Fibroblast of mammary gland (primary cell): ENCODE results near the gene MYOZ2.

Source experiments
- DNase-seq: peaks from one replicate; pipeline ENCODE4 v3.0.0-alpha.2; 2010; ENCODE audit warnings: low read depth
- H3K4me3 ChIP-seq: 2 replicates; pipeline ENCODE4 v1.5.1; 2011; ENCODE audit warnings: low read depth, mild to moderate bottlenecking, low read length, moderate library complexity; ENCODE audit not compliant: control insufficient read depth
- CTCF ChIP-seq: conservative IDR thresholded peaks from 2 replicates; pipeline ENCODE4 v1.5.1; 2011; ENCODE audit warnings: low read depth, low read length, inconsistent platforms; ENCODE audit not compliant: control insufficient read depth, insufficient read depth

Gene MYOZ2

GRCh38 chr4:119110121-119110520 is 25.5 kb upstream of the MYOZ2 start:
- peak; percentile 69 for DNase-seq
- H3K4me3 ChIP-seq = no peak overlapping the region
- TF ChIP-seq CTCF = no peak

GRCh38 chr4:119111296-119111695 is 24.3 kb upstream of the MYOZ2 start:
- DNase-seq = no peak
- TF ChIP-seq CTCF = no peak
- H3K4me3 ChIP-seq = no peak overlapping the region

- DNase-seq = peak; percentile 97
- H3K4me3 ChIP-seq = no peak overlapping the region
- TF ChIP-seq CTCF = no peak
Measured at GRCh38 chr4:119113033-119113655, 22.5 kb upstream of the MYOZ2 start.

- no peak overlapping the region for H3K4me3 ChIP-seq
- DNase-seq = no peak
- no peak for TF ChIP-seq CTCF
Measured at GRCh38 chr4:119116021-119116420, 19.6 kb upstream of the MYOZ2 start.

- peak; percentile 76 for DNase-seq
- no peak overlapping the region for H3K4me3 ChIP-seq
- no peak for TF ChIP-seq CTCF
Measured at GRCh38 chr4:119116925-119117900, 18.4 kb upstream of the MYOZ2 start.

GRCh38 chr4:119118397-119118796 is 17.2 kb upstream of the MYOZ2 start:
- DNase-seq = peak; percentile 90
- no peak overlapping the region for H3K4me3 ChIP-seq
- TF ChIP-seq CTCF = no peak
